ENCODE measurements around the gene CDR2L.

DNA sequence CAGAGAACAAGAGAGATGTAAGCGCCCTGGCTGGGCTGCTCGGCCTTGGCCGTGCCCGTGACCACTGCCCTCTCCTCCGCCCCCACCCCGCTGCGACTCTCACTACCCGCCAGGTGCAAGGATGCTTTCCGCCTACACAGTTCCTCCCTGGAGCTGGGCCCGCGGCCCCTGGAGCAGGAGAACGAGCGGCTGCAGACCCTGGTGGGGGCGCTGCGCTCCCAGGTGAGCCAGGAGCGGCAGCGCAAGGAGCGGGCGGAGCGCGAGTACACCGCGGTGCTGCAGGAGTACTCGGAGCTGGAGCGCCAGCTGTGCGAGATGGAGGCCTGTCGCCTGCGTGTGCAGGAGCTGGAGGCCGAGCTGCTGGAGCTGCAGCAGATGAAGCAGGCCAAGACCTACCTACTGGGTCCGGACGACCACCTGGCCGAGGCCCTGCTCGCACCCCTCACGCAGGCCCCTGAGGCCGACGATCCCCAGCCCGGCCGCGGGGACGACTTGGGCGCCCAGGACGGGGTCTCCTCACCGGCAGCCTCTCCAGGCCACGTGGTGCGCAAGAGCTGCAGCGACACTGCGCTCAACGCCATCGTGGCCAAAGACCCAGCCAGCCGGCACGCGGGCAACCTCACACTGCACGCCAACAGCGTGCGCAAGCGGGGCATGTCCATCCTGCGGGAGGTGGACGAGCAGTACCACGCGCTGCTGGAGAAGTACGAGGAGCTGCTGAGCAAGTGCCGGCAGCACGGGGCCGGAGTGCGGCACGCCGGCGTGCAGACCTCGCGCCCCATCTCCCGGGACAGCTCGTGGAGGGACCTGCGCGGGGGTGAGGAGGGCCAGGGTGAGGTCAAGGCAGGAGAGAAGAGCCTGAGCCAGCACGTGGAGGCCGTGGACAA lies 15.9 kb downstream of the CDR2L start:
- no peak for TF ChIP-seq CTCF (IDR thresholded peaks at IDR 0.05; ENCODE audit: low read depth, low read length, poor library complexity, severe bottlenecking)
- no peak for TF ChIP-seq EZH2phosphoT487 (IDR thresholded peaks at IDR 0.05; ENCODE audit: borderline replicate concordance, low read length)

All from DOHH2 (cell line).